RWPE2 (cell line): ENCODE data around the gene CDHR2.

Source experiments
- ATAC-seq: fragments of 200-7000 bp; cut with Tn5 transposase; 3 replicates; pipeline ENCODE4 v1.9.1; 2021; ENCODE audit warnings: low read depth
- DNase-seq: peaks from one replicate; pipeline ENCODE4 v3.0.0-alpha.2; 2020; ENCODE audit warnings: low spot score
- H3K27ac ChIP-seq: fragments of 450-650 bp; 2 replicates; pipeline ENCODE4 v1.5.1; 2017; ENCODE audit warnings: mild to moderate bottlenecking; ENCODE audit not compliant: poor library complexity, severe bottlenecking
- H3K27me3 ChIP-seq: fragments of 250-450 bp; sonication (Bioruptor Pico); 2 replicates; pipeline ENCODE4 v1.5.1; 2021; ENCODE audit warnings: mild to moderate bottlenecking, moderate library complexity; ENCODE audit not compliant: insufficient read depth, poor library complexity, severe bottlenecking
- H3K36me3 ChIP-seq: fragments of 250-450 bp; sonication (Bioruptor Pico); 2 replicates; pipeline ENCODE4 v1.5.1; 2020; ENCODE audit warnings: low read depth, mild to moderate bottlenecking, moderate library complexity
- H3K4me1 ChIP-seq: fragments of 250-450 bp; sonication (Bioruptor Pico); 2 replicates; pipeline ENCODE4 v1.5.1; 2021; ENCODE audit warnings: mild to moderate bottlenecking, moderate library complexity; ENCODE audit not compliant: insufficient read depth, poor library complexity, severe bottlenecking
- H3K4me3 ChIP-seq: fragments of 250-450 bp; sonication (Bioruptor Pico); 2 replicates; pipeline ENCODE4 v1.5.1; 2021; ENCODE audit warnings: mild to moderate bottlenecking, moderate library complexity; ENCODE audit not compliant: severe bottlenecking
- H3K9me3 ChIP-seq: fragments of 250-450 bp; sonication (Bioruptor Pico); 2 replicates; pipeline ENCODE4 v1.5.1; 2021; ENCODE audit warnings: mild to moderate bottlenecking, moderate library complexity; ENCODE audit not compliant: severe bottlenecking
- CTCF ChIP-seq: fragments of 450-650 bp; IDR thresholded peaks from one replicate; pipeline ENCODE4 v1.5.1; 2017; ENCODE audit warnings: mild to moderate bottlenecking, moderate library complexity; ENCODE audit not compliant: poor library complexity, severe bottlenecking

CDHR2 gene

GRCh38 chr5:176508603-176509002, 40.5 kb upstream of the CDHR2 start:
- ATAC-seq, result no peak
- no peak for TF ChIP-seq CTCF
- Histone ChIP-seq H3K9me3 (no peaks in the 10 kb centered on the region), H3K36me3 (peaks cover 58% of the 10 kb centered on the region), H3K27me3 (no peaks in the 10 kb centered on the region), H3K4me1 (no peaks in the 10 kb centered on the region), H3K27ac (no peak overlapping the region), H3K4me3 (no peak overlapping the region)
- DNase-seq, result no peak

GRCh38 chr5:176513788-176514187, 35.4 kb upstream of the CDHR2 start:
- Histone ChIP-seq H3K4me1 (no peaks in the 10 kb centered on the region), H3K9me3 (no peaks in the 10 kb centered on the region), H3K27ac (no peak overlapping the region), H3K27me3 (no peaks in the 10 kb centered on the region), H3K4me3 (no peak overlapping the region), H3K36me3 (peaks cover 12% of the 10 kb centered on the region)
- no peak for TF ChIP-seq CTCF
- DNase-seq (no peak), ATAC-seq (peak; percentile 25; the same call in 1 of the 3 replicates)

- no peak for TF ChIP-seq CTCF
- peak; percentile 21; the same call in 2 of the 3 replicates for ATAC-seq
- no peak overlapping the region for H3K27ac ChIP-seq
- no peak overlapping the region for H3K4me3 ChIP-seq
- no peak for DNase-seq
- H3K36me3 ChIP-seq, result peaks cover 5% of the 10 kb centered on the region
- H3K27me3 ChIP-seq, result no peaks in the 10 kb centered on the region
- no peaks in the 10 kb centered on the region for H3K9me3 ChIP-seq
- H3K4me1 ChIP-seq, result no peaks in the 10 kb centered on the region
Measured at GRCh38 chr5:176514244-176514950, 34.7 kb upstream of the CDHR2 start.

- Histone ChIP-seq H3K36me3 (no peaks in the 10 kb centered on the region), H3K27ac (no peak overlapping the region), H3K4me3 (no peak overlapping the region), H3K27me3 (no peaks in the 10 kb centered on the region), H3K4me1 (no peaks in the 10 kb centered on the region), H3K9me3 (no peaks in the 10 kb centered on the region)
- ATAC-seq, result no peak
- no peak for TF ChIP-seq CTCF
- no peak for DNase-seq
Measured at GRCh38 chr5:176515396-176515795, 33.7 kb upstream of the CDHR2 start.

GRCh38 chr5:176517053-176517661, 32.0 kb upstream of the CDHR2 start:
- Histone ChIP-seq H3K27me3 (no peaks in the 10 kb centered on the region), H3K9me3 (no peaks in the 10 kb centered on the region), H3K4me1 (no peaks in the 10 kb centered on the region), H3K4me3 (no peak overlapping the region), H3K27ac (no peak overlapping the region), H3K36me3 (no peaks in the 10 kb centered on the region)
- DNase-seq, result no peak
- no peak for ATAC-seq
- TF ChIP-seq CTCF, result no peak
